HCT116 (cell line): ENCODE measurements around the gene LRCH1. TPM values are rescaled to one million over a fixed set of nuclear protein-coding genes. Genes with fewer than 3 reads are reported as not detected.

ENCODE experiments used
- ATAC-seq: fragments of 200-7000 bp; cut with Tn5 transposase; 2 replicates; pipeline ENCODE4 v1.9.1; 2020; ENCODE audit warnings: mild to moderate bottlenecking, moderate library complexity
- BruUV-seq: library from RNA; stranded (reverse); fragments of 400-500 nt; replicated peaks from 2 replicates; lab custom pipeline; 2021; lab: Mats Ljungman, UMichigan
- CTCF ChIA-PET: fragments of 300-600 bp; sonication (Branson Sonifier 250); formaldehyde crosslinking; loops from one replicate; lab custom pipeline; 2021; ENCODE audit warnings: antibody characterized with exemption; lab: Charles Lee
- POLR2A ChIA-PET: fragments of 300-600, 350-600 bp; sonication (Branson Sonifier 250); formaldehyde crosslinking; loops from one replicate; lab custom pipeline; 2021; ENCODE audit warnings: antibody characterized with exemption; lab: Charles Lee
- RAD21 ChIA-PET, 2 experiments: fragments of 300-600 bp; sonication (Branson Sonifier 250); formaldehyde crosslinking; loops; one replicate each; lab custom pipeline; 2023; ENCODE audit warnings: low total read pairs in 2 of 2; ENCODE audit not compliant: uncharacterized antibody in 2 of 2, unreplicated experiment in 2 of 2, low non-redundant PET in 1 of 2; lab: Charles Lee
- DNase-seq: peaks from one replicate; pipeline ENCODE4 v3.0.0-alpha.2; 2010; ENCODE audit warnings: low read depth, low spot score
- H2AFZ ChIP-seq: fragments of 200-600 bp; shearing (Covaris generic), sonication (generic); 2 replicates; pipeline ENCODE4 v1.6.1; 2017; ENCODE audit warnings: low read depth, mixed run types, mixed read lengths, antibody characterized with exemption, low read length; ENCODE audit not compliant: poor library complexity, severe bottlenecking
- H3K27ac ChIP-seq: 2 replicates; pipeline ENCODE4 v1.5.1; 2012; ENCODE audit warnings: low read depth, low read length
- H3K27me3 ChIP-seq: fragments of 200-600 bp; sonication (generic); 2 replicates; pipeline ENCODE4 v1.6.1; 2016; ENCODE audit warnings: mixed run types, low read length, mixed read lengths; ENCODE audit not compliant: insufficient read depth
- H3K36me3 ChIP-seq, 2 experiments: fragments of 200-500 bp in 1 of 2; fragments of 200-600 bp in 1 of 2; sonication (Bioruptor generic) in 1 of 2; sonication (generic) in 1 of 2; 2 replicates each; pipeline versions ENCODE4 v1.5.1 to v1.6.1; 2014 to 2016; ENCODE audit warnings: low read length in 2 of 2, inconsistent platforms in 1 of 2, mixed read lengths in 1 of 2, mixed run types in 1 of 2; ENCODE audit not compliant: insufficient read depth in 2 of 2, control insufficient read depth in 1 of 2
- H3K4me1 ChIP-seq, 2 experiments: fragments of 200-600 bp in 1 of 2; sonication (generic) in 1 of 2; 2 replicates each; pipeline versions ENCODE4 v1.5.1 to v1.6.1; 2012 to 2017; ENCODE audit warnings: low read length in 2 of 2, inconsistent platforms in 1 of 2, mild to moderate bottlenecking in 1 of 2, mixed read lengths in 1 of 2, mixed run types in 1 of 2, moderate library complexity in 1 of 2; ENCODE audit not compliant: insufficient read depth in 2 of 2, control insufficient read depth in 1 of 2
- H3K4me2 ChIP-seq: fragments of 200-600 bp; sonication (generic); 2 replicates; pipeline ENCODE4 v1.6.1; 2017; ENCODE audit warnings: mixed run types, low read length, mixed read lengths
- H3K4me3 ChIP-seq, 2 experiments: fragments of 200-600 bp in 1 of 2; sonication (generic) in 1 of 2; replicated peaks in 1 of 2; 2 replicates each; pipeline ENCODE4 v1.5.1; 2011 to 2016; ENCODE audit warnings: low read length in 2 of 2, control low read depth in 1 of 2, low read depth in 1 of 2, mild to moderate bottlenecking in 1 of 2, mixed read lengths in 1 of 2, mixed run types in 1 of 2
- H3K79me2 ChIP-seq: fragments of 200-600 bp; sonication (generic); 2 replicates; pipeline ENCODE4 v1.6.1; 2017; ENCODE audit warnings: mild to moderate bottlenecking, mixed run types, low read length, moderate library complexity, mixed read lengths; ENCODE audit not compliant: insufficient read depth
- H3K9ac ChIP-seq: fragments of 200-600 bp; sonication (generic); 2 replicates; pipeline ENCODE4 v1.6.1; 2016; ENCODE audit warnings: low read length, mixed read lengths
- H3K9me2 ChIP-seq: fragments of 200-600 bp; sonication (generic), shearing (Covaris generic); 2 replicates; pipeline ENCODE4 v1.6.1; 2017; ENCODE audit warnings: mixed run types, mild to moderate bottlenecking, moderate library complexity; ENCODE audit not compliant: insufficient read depth
- H3K9me3 ChIP-seq, 2 experiments: fragments of 200-500 bp in 1 of 2; fragments of 200-600 bp in 1 of 2; sonication (Bioruptor generic) in 1 of 2; sonication (generic) in 1 of 2; 2 replicates each; pipeline ENCODE4 v1.6.1; 2014 to 2017; ENCODE audit warnings: low read length in 2 of 2, mixed read lengths in 2 of 2, inconsistent platforms in 1 of 2, low read depth in 1 of 2, mild to moderate bottlenecking in 1 of 2, mixed run types in 1 of 2, moderate library complexity in 1 of 2; ENCODE audit not compliant: control insufficient read depth in 1 of 2, insufficient read depth in 1 of 2
- H4K20me1 ChIP-seq: fragments of 200-600 bp; sonication (generic), shearing (Covaris generic); 2 replicates; pipeline ENCODE4 v1.6.1; 2017; ENCODE audit warnings: mixed run types, mild to moderate bottlenecking, moderate library complexity; ENCODE audit not compliant: insufficient read depth
- CBX3 ChIP-seq: IDR thresholded peaks from 2 replicates; pipeline ENCODE4 v1.6.1; 2012; ENCODE audit warnings: low read depth
- CEBPB ChIP-seq: IDR thresholded peaks from 2 replicates; pipeline ENCODE4 v1.6.1; 2012; ENCODE audit warnings: low read depth
- EGR1 ChIP-seq: IDR thresholded peaks from 2 replicates; pipeline ENCODE4 v1.6.1; 2012; ENCODE audit warnings: low read depth
- ELF1 ChIP-seq: IDR thresholded peaks from 2 replicates; pipeline ENCODE4 v1.6.1; 2012; ENCODE audit warnings: low read depth, borderline replicate concordance
- EZH2phosphoT487 ChIP-seq: fragments of 200-600 bp; IDR thresholded peaks from 2 replicates; pipeline ENCODE4 v1.6.1; 2018; ENCODE audit warnings: antibody characterized with exemption, borderline replicate concordance
- FOSL1 ChIP-seq: IDR thresholded peaks from 2 replicates; pipeline ENCODE4 v1.6.1; 2012; ENCODE audit warnings: low read depth
- JUND ChIP-seq: IDR thresholded peaks from 2 replicates; pipeline ENCODE4 v1.6.1; 2012
- POLR2A ChIP-seq: IDR thresholded peaks from 2 replicates; pipeline ENCODE4 v1.7.0; 2011; ENCODE audit warnings: borderline replicate concordance; ENCODE audit not compliant: insufficient read depth, insufficient read length; ENCODE audit errors: extremely low read depth
- RAD21 ChIP-seq: IDR thresholded peaks from 2 replicates; pipeline ENCODE4 v1.6.1; 2012; ENCODE audit warnings: low read depth, mild to moderate bottlenecking
- SP1 ChIP-seq: IDR thresholded peaks from 2 replicates; pipeline ENCODE4 v1.6.1; 2012; ENCODE audit warnings: low read depth
- SRF ChIP-seq: IDR thresholded peaks from 2 replicates; pipeline ENCODE4 v1.6.1; 2012; ENCODE audit warnings: low read depth
- TCF7L2 ChIP-seq: IDR thresholded peaks from 2 replicates; pipeline ENCODE4 v1.7.0; 2011; ENCODE audit warnings: borderline replicate concordance, inconsistent platforms; ENCODE audit not compliant: insufficient read depth, insufficient read length; ENCODE audit errors: extremely low read depth
- YY1 ChIP-seq: IDR thresholded peaks from 2 replicates; pipeline ENCODE4 v1.6.1; 2011; ENCODE audit warnings: low read length, low read depth, moderate library complexity, mild to moderate bottlenecking; ENCODE audit not compliant: insufficient replicate concordance; ENCODE audit errors: extremely low read depth
- ZBTB33 ChIP-seq: IDR thresholded peaks from 2 replicates; pipeline ENCODE4 v1.6.1; 2011; ENCODE audit warnings: mild to moderate bottlenecking, low read length, moderate library complexity; ENCODE audit not compliant: insufficient replicate concordance; ENCODE audit errors: extremely low read depth
- ZFX ChIP-seq: fragments of 450-650 bp; IDR thresholded peaks from 2 replicates; pipeline ENCODE4 v1.6.1; 2017
- ZNF274 ChIP-seq: fragments of 200-500 bp; sonication (Bioruptor generic); IDR thresholded peaks from 2 replicates; pipeline ENCODE4 v1.6.1; 2014; ENCODE audit warnings: mild to moderate bottlenecking, low read depth, low read length, inconsistent platforms
- intact Hi-C: fragments of 100-400 bp; cut with micrococcal nuclease; formaldehyde crosslinking; loops from 2 replicates; pipeline ENCODE4 v1.10.0; 2022
- total RNA-seq: library from RNA; stranded (reverse); gene quantifications from one replicate; pipeline ENCODE4 v1.2.1, GENCODE V29; 2021; ENCODE audit not compliant: unreplicated experiment
- TF ChIP-seq, protein P1 (sequence below), 3 experiments: fragments of 200-600 bp in 1 of 3; sonication (generic) in 1 of 3; IDR thresholded peaks in 2 of 3; conservative IDR thresholded peaks in 1 of 3; 2 replicates each; pipeline ENCODE4 v1.5.1; 2012 to 2017; ENCODE audit warnings: low read depth in 2 of 3, low read length in 2 of 3, antibody characterized with exemption in 1 of 3, borderline replicate concordance in 1 of 3, control low read depth in 1 of 3, mild to moderate bottlenecking in 1 of 3, mixed read lengths in 1 of 3, mixed run types in 1 of 3, moderate library complexity in 1 of 3; ENCODE audit not compliant: insufficient read depth in 1 of 3
- TF ChIP-seq, protein P2 (sequence below): IDR thresholded peaks from 2 replicates; pipeline ENCODE4 v1.6.1; 2012; ENCODE audit warnings: low read depth
- TF ChIP-seq, protein P3 (sequence below): IDR thresholded peaks from 2 replicates; pipeline ENCODE4 v1.6.1; 2012

Gene LRCH1
- total RNA-seq, 1 experiment from 2014 or later: 15.6 TPM

DNA sequence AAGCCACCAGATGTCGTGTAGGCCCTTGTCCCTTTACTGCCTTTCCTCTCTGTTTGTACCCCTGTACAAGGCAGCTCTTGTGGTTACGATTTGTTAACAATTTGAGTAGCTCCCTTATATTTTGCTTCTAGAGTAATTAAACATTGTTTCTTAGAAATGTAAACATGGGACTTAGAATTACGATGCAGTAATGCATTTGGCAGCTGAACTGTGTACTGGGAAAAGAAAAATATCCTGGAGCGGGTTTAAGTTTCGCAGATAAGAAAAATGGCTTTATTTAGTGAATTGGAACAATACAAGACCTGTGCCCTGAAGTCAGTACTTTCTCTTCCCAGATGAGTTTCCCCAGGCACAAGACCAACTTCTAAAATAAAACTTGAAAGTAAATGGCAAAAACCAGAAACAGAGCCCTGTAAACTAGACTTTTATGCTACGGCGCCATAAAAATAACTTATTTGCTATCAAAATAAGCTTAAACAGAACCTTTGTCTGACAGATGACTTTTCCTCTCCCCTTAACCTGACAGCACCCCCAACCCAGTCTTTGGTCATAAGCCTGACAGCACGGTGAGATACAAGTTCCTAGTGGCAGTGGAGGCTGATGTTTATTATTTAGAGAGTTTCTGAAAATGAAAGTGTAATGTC is 63.0 kb downstream of the LRCH1 start:
- Histone ChIP-seq H3K4me1 (peaks cover 0 to 15% of the 10 kb centered on the region in 2 experiments; a peak in 1 of 4 replicates), H4K20me1 (no peaks in the 10 kb centered on the region; the same call in 1 of the 2 replicates), H3K9ac (no peak overlapping the region), H3K79me2 (peaks cover 86% of the 10 kb centered on the region), H2AFZ (no peak overlapping the region), H3K36me3 (no peaks in the 10 kb centered on the region), H3K27ac (no peak overlapping the region), H3K27me3 (no peaks in the 10 kb centered on the region), H3K4me3 (no peak overlapping the region), H3K4me2 (no peak overlapping the region), H3K9me2 (no peaks in the 10 kb centered on the region), H3K9me3 (no peaks in the 10 kb centered on the region)
- CTCF ChIA-PET: no interaction called here
- intact Hi-C loops: no loop called here
- TF ChIP-seq EZH2phosphoT487: no peak
- TF ChIP-seq CBX3: no peak
- TF ChIP-seq CEBPB: no peak
- TF ChIP-seq, protein P1, sequence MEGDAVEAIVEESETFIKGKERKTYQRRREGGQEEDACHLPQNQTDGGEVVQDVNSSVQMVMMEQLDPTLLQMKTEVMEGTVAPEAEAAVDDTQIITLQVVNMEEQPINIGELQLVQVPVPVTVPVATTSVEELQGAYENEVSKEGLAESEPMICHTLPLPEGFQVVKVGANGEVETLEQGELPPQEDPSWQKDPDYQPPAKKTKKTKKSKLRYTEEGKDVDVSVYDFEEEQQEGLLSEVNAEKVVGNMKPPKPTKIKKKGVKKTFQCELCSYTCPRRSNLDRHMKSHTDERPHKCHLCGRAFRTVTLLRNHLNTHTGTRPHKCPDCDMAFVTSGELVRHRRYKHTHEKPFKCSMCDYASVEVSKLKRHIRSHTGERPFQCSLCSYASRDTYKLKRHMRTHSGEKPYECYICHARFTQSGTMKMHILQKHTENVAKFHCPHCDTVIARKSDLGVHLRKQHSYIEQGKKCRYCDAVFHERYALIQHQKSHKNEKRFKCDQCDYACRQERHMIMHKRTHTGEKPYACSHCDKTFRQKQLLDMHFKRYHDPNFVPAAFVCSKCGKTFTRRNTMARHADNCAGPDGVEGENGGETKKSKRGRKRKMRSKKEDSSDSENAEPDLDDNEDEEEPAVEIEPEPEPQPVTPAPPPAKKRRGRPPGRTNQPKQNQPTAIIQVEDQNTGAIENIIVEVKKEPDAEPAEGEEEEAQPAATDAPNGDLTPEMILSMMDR (IDR thresholded peaks at IDR 0.05 in 2 of 3, conservative IDR thresholded peaks at IDR 0.05 in 1 of 3; ENCODE audit: borderline replicate concordance in 1 of 3, insufficient read depth in 1 of 3, low read depth in 2 of 3, low read length in 2 of 3): no peak
- TF ChIP-seq, protein P2, sequence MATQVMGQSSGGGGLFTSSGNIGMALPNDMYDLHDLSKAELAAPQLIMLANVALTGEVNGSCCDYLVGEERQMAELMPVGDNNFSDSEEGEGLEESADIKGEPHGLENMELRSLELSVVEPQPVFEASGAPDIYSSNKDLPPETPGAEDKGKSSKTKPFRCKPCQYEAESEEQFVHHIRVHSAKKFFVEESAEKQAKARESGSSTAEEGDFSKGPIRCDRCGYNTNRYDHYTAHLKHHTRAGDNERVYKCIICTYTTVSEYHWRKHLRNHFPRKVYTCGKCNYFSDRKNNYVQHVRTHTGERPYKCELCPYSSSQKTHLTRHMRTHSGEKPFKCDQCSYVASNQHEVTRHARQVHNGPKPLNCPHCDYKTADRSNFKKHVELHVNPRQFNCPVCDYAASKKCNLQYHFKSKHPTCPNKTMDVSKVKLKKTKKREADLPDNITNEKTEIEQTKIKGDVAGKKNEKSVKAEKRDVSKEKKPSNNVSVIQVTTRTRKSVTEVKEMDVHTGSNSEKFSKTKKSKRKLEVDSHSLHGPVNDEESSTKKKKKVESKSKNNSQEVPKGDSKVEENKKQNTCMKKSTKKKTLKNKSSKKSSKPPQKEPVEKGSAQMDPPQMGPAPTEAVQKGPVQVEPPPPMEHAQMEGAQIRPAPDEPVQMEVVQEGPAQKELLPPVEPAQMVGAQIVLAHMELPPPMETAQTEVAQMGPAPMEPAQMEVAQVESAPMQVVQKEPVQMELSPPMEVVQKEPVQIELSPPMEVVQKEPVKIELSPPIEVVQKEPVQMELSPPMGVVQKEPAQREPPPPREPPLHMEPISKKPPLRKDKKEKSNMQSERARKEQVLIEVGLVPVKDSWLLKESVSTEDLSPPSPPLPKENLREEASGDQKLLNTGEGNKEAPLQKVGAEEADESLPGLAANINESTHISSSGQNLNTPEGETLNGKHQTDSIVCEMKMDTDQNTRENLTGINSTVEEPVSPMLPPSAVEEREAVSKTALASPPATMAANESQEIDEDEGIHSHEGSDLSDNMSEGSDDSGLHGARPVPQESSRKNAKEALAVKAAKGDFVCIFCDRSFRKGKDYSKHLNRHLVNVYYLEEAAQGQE: no peak
- no peak for TF ChIP-seq RAD21
- no peak for TF ChIP-seq FOSL1
- no peak for TF ChIP-seq ELF1
- no peak for TF ChIP-seq ZFX
- TF ChIP-seq, protein P3, sequence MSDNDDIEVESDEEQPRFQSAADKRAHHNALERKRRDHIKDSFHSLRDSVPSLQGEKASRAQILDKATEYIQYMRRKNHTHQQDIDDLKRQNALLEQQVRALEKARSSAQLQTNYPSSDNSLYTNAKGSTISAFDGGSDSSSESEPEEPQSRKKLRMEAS: no peak
- TF ChIP-seq EGR1: no peak
- TF ChIP-seq ZBTB33: no peak
- no peak for TF ChIP-seq TCF7L2
- no peak for TF ChIP-seq SP1
- TF ChIP-seq ZNF274: no peak
- TF ChIP-seq JUND: no peak
- no peak for TF ChIP-seq YY1
- no peak for TF ChIP-seq SRF
- TF ChIP-seq POLR2A: no peak
- ATAC-seq (no peak), DNase-seq (no peak)
- RAD21 ChIA-PET: no interaction called here
- POLR2A ChIA-PET: no interaction called here
- no TSS peak for BruUV-seq
